HCT116 (cell line): Measurements from ENCODE around the gene ASAP2.

Experiments
- CTCF ChIP-seq, 3 experiments: fragments of 200-600 bp in 1 of 3; sonication (generic) in 1 of 3; IDR thresholded peaks in 2 of 3; conservative IDR thresholded peaks in 1 of 3; 2 replicates each; pipeline ENCODE4 v1.5.1; 2012 to 2017; ENCODE audit warnings: low read depth in 2 of 3, low read length in 2 of 3, antibody characterized with exemption in 1 of 3, borderline replicate concordance in 1 of 3, control low read depth in 1 of 3, mild to moderate bottlenecking in 1 of 3, mixed read lengths in 1 of 3, mixed run types in 1 of 3, moderate library complexity in 1 of 3; ENCODE audit not compliant: insufficient read depth in 1 of 3
- EZH2 ChIP-seq: fragments of 200-600 bp; sonication (generic); IDR thresholded peaks from 2 replicates; pipeline ENCODE4 v1.6.1; 2017; ENCODE audit warnings: antibody characterized with exemption, mixed run types
- JUND ChIP-seq: IDR thresholded peaks from 2 replicates; pipeline ENCODE4 v1.6.1; 2012
- POLR2A ChIP-seq: IDR thresholded peaks from 2 replicates; pipeline ENCODE4 v1.7.0; 2011; ENCODE audit warnings: borderline replicate concordance; ENCODE audit not compliant: insufficient read depth, insufficient read length; ENCODE audit errors: extremely low read depth
- POLR2AphosphoS5 ChIP-seq: IDR thresholded peaks from 2 replicates; pipeline ENCODE4 v1.6.1; 2011; ENCODE audit warnings: mild to moderate bottlenecking, low read depth, low read length, moderate library complexity
- REST ChIP-seq: IDR thresholded peaks from 2 replicates; pipeline ENCODE4 v1.6.1; 2012; ENCODE audit warnings: low read depth
- ZNF274 ChIP-seq: fragments of 200-500 bp; sonication (Bioruptor generic); IDR thresholded peaks from 2 replicates; pipeline ENCODE4 v1.6.1; 2014; ENCODE audit warnings: mild to moderate bottlenecking, low read depth, low read length, inconsistent platforms

- TF ChIP-seq POLR2A: no peak
- TF ChIP-seq CTCF (IDR thresholded peaks at IDR 0.05 in 2 of 3, conservative IDR thresholded peaks at IDR 0.05 in 1 of 3; ENCODE audit: borderline replicate concordance in 1 of 3, insufficient read depth in 1 of 3, low read depth in 2 of 3, low read length in 2 of 3): no peak
- TF ChIP-seq REST: no peak
- TF ChIP-seq ZNF274: no peak
- TF ChIP-seq POLR2AphosphoS5: no peak
- TF ChIP-seq JUND: no peak
- no peak for TF ChIP-seq EZH2
Measured at GRCh38 chr2:9407363-9407811, 200.8 kb downstream of the ASAP2 start.
